NCI-H1436 (cell line): ENCODE results near the gene NPLOC4.

ENCODE experiments used
- DNase-seq: peaks from one replicate; lab custom pipeline; 2025; lab: John Stamatoyannopoulos, UW

The NPLOC4 gene

DNA sequence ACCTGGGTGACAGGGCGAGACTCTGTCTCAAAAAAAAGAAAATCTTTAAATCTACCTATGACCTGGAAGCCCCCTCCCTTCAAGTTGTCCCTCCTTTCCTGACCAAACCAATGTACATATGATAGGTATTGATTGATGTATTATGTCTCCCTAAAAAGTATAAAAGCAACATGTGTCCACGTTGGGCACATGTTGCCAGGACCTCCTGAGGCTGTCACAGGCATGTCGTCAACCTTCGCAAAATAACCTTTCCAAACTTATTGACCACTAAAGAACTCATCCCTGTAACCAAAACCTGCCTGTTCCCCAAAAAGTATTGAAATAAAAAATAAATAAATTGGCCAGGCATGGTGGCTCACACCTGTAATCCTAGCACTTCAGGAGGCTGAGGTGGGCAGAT, 25.1 kb upstream of the NPLOC4 start:
- no peak for DNase-seq

DNA sequence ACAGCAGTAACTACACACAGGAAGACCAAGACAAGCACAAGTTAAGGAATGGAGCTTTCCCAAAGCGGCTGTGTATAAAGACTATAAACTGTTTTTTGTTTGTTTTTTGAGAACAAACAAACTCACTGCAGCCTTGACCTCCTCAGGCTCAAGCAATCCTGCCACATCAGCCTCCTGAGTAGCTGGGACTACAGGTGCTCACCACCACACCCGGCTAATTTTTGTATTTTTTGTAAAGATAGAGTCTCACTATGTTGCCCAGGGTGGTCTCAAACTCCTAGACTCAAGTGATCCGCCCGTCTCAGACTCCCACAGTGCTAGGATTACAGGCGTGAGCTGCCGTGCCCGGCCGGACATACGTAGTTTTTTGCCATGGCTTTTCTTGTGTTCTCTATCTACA, 23.5 kb upstream of the NPLOC4 start:
- no peak for DNase-seq

DNA sequence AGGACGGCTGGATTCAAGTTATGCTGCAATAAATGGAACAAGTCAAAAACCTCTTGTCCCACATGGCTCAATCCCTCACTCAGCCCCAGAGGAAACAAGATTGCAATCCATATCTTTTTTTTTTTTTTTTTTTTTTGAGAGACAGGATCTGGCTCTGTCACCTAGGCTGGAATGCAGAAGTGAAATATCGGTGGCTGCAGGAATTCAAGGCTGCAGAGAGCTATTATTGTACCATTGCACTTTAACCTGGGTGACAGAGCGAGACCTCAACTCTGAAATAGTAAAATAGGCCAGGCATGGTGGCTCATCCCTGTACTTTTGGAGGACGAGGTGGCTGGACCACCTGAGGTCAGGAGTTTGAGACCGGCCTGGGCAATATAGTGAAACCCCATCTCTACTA, 22.1 kb upstream of the NPLOC4 start:
- DNase-seq = no peak

DNA sequence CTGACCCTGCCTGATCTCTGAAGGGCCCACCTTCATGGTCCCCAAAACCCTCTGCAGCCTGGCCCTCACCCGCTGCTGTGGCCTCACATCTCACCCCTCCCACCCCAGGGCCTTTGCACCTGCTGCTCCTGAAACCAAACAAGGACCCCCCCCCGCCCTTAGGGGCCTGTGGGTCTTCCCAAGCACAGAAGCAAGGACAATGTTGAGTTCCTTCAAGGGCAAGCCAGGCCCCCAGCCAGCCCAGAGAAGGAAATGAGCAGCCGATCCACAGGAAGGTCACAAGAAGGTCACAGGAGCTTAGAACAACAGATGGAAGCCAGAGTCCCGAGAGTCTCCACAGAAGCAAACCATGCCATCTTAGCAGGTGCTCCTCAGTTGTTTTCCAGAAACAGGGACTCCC, 19.9 kb upstream of the NPLOC4 start:
- DNase-seq = no peak

DNA sequence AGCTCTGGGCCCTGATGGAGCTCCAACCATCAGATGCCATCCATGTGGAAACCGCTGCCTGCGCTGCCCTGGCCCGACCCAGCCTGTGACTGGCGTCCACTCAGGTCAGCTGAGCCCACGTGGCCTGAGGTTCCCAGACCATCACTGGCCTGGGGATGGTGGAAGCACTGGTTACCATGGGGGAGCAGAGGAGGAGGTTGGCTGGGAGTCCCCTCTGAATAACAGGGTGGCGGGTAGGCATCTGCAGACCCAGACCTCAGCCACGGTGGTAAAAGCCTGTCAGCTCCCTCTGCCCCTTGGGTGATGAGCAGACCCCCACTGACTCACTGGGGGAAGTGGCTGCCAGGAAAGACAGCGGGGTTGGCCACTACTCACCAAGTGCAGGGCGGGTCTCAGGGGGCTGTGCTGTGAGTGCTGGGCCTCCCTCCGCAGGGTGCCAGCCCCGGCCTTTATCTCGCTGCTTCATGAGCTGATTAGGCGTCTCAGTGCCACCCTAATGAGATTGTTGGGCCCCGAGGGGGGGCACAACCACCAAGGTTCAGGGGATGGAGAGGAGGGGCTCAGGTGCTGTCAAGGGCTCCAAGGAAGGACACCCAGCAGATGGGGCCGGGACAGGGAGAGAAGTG, 19.3 kb upstream of the NPLOC4 start, which contains the start of gene PDE6G:
Gene PDE6G, minus strand, starts transcription at position 425 of the 626 bp plus-strand sequence. CDS start 3,237 bp downstream, outside the sequence.
- no peak for DNase-seq

DNA sequence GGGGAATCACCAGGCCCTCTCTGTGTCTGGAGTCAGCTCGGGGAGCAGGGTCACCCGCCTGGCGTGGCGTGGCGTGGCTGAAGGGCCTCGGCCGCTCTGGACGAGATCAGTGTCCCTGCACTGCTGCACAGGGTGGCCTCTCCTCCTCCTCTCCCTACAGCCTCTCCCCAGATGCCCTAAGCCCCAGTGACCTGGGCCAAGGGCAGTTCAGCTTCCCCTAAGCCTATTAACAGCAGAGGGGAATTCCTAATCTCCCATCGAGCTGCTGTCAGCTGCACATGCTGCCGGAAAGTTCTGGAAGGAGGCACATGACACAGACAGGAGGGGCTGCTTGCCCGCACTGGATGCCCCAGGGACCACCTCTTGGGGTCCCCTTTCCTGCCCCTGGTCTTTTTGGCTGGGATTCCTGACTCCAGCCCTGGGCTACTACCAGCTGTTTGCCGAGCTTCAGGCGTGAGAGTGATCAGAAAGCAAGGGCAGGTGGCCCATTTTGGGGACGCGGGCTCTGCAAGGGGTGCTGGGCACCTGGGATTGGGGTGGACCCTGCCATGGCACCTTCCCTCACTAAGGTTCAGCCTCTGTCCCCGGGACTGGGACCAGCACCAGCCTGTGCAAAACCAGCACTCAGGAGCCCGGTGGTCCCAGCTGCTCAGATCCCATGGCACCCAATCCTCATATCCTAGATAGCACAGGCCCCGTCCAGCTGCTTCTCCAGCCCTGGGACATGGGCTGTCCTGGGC, 18.6 kb upstream of the NPLOC4 start:
- DNase-seq = no peak

DNA sequence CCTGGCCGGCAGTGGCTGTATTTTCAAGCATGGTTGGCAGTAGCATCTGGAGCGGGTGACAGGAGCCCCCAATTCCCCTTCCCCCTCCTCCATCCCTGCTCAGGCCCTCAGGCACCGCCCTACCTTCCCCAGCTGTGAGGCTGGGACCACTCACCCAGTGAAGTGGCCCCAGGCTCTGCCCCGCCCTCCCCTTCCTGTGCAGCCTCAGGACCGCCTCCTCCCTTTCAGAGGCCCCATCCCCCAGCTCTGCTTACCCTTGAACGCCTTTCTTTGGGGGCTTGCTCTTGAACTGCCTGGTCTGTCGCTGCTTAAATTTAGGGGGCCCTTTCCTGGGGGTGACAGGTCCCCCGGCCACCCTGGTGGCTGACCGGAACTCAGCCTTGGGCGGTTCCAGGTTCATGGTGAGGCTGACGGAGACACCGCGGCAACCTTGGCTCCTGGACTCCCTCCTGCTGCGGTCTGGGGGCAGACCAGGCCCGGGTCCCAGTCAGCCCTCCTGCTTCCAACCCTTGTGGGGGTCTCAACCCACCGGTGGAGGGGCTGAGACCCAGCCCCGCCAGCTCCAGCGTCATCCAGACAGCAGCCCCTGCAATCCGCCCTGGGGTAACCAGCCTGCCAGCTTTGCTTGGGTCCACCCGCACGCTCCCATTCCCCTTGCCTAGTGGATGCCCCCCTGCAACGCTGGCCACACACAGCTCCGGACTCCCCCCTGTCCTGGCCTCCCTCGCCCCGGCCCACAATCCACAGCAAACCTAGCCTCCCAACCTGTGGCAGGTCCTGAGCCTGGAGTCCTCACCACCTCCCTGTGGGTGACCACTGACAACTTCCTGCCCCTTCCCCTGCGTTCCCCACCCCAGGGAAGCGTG, 16.2 kb upstream of the NPLOC4 start:
- no peak for DNase-seq

DNA sequence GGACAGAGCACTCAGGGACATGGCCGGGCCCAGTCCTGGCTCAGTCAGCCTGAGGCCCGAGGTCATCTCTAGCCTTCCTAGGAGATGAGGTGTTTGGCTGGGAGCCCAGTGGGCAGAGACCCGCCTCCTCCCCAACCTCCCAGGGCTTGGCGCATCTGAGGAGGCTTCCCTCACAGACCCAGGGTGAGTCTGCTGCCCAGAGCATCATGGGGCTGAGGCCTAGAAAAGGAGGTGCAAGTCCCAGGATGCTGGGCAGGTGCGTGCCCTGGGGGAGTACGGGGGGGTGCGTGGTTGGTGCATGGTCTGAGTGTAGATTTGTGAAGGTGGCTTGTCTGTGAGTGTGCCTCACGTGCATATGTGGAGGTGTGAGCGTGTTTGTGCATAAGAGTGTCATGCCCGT, 14.8 kb upstream of the NPLOC4 start:
- DNase-seq = no peak

DNA sequence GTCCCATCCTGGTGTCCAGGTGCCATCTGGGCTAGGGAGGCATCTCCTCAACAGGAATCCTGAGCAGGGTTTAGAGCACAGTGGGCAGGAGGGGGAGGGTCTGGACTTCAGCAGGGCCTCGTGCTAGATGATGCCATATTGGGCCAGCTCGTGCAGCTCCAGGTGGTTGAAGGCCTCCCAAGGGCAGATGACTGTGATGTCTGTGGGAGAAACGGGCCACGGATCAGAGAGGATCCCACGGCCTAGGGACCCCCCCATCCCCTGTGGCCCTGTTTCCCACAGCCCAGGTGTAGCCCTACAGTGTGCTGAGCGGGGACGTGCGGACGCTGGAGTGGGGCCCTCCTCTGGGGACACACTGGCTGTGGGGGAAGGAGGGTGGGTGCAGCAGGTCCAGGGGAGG, 14.0 kb upstream of the NPLOC4 start:
- DNase-seq = no peak

DNA sequence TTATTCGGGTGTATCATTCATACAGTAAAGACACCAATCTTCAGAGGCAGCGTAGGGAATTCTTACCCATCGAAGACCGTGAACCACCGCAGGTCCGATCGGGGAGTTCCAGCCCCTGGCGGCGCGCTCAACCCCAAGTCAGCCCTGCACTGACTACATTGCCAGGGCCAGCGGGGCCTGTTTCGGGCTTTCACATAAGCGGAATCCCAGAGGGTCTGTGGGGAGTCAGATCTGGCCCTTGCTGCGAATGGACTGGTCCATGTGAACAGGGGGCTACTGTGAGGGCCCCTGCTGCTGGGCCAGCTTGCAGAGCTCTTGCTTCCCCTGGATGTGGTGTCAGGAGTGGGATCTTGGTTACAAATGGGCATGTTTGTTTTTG, 11.8 kb upstream of the NPLOC4 start:
- DNase-seq = no peak

DNA sequence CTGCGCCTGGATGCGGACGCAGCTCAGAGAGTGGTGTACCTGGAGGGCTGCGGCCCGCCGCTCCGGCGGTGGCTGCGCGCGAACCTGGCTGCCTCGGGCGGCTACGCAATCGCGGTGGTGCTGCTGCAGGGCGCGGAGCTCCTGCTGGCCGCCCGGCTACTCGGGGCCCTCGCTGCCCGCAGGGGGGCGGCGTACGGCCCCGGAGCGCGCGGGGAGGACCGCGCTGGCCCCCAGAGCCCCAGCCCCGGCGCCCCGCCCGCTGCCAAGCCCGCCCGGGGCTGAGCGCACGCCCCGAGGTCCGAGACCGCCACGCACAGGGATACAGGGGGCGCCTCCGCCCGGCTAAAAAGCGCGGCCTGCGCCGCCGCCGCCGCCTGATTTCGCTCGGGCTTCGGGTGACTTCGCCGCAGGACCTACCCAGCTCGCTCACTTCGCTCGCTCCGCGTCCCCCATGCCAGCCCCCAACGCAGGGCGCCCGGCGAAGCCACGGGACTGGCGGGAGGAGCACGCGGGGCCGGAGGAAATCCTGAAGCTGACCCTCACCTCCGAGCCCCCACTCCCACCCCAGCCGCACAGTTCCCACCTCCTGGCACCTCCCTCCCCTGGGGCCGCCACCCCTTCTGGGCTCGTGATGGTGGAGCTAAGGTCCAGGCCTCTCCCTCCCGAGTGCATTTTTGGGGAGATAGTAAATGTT, 11.2 kb upstream of the NPLOC4 start:
- DNase-seq = no peak

DNA sequence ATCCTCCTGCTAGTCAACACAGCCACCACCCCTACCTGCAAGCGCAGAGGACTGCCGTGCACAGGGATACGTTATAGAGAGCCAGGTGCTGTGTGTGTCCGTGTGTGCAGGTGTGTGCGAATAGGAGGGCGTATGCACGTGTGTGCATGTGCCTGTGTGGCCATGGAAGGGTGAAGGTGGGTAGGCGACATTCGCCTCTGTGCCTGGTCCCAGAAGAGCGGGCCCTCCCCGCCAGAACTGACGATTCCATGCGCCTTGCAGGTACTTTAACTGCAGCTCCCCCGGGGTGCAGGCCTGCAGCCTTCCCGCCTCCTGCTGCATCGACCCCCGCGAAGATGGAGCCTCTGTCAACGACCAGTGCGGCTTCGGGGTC, 10.7 kb upstream of the NPLOC4 start:
- no peak for DNase-seq

DNA sequence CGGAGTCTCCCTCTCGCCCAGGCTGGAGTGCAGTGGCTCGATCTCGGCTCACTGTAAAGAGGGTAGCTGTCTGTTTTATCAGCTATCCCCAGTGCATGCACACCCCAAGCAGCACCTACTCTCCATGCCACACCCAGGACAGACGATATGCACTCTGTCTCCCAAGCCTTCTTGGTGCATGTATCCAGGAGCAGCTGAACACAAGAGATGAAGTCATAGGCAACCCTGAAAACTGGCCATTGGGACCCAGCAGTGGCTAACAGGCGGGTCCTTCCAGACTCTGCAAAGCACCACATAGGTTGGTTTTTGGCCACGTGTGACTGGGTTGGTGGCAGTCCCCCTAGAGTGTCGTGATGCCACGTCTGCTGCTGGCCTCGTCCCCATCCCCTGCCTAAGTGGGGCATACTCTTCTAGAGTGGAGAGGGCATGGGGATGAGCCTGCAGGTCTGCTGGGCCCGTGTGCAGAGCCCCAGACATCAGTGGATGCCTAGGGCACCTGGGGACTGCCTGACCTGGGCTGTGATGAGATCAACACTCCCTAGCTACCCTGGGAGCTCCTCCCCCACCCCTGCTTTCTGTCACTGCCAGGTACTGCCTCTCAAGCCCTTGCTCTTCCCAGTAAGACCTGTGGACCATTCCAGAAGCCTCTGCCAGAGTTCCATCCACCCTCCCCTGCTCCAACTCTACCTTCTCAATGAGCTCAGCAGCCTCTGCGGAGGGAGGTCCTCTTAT, 10.1 kb upstream of the NPLOC4 start:
- no peak for DNase-seq

DNA sequence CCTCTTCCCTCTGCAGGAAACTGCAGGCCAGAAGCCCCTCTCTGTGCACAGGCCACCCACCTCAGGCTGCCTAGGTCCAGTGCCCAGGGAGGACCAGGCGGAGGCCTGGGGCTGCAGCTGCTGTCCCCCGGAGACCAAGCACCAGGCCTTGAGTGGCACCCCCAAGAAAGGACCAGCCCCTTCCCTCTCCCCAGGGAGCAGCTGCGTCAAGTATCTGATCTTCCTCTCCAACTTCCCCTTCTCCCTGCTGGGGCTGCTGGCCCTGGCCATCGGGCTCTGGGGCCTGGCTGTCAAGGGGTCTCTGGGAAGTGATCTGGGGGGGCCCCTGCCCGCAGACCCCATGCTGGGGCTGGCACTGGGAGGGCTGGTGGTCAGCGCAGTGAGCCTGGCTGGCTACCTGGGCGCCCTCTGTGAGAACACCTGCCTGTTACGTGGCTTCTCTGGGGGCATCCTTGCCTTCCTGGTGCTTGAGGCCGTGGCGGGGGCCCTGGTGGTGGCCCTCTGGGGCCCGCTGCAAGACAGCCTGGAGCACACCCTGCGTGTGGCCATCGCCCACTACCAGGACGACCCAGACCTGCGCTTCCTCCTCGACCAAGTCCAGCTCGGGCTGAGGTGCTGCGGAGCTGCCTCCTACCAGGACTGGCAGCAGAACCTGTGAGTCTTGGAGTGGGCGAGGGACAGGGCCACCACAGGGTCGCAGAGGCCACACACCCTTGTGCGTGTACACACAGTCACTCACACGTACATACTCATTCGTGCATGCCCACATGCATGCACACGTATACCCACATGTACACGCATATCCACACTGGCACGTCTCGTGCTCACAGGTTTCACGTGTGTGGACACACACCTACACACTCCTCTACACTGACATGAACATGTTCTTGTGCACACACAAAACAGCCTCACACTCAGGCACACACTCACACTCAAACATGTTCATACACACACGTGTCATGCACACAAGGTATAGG, 8.4 kb upstream of the NPLOC4 start:
- no peak for DNase-seq

DNA sequence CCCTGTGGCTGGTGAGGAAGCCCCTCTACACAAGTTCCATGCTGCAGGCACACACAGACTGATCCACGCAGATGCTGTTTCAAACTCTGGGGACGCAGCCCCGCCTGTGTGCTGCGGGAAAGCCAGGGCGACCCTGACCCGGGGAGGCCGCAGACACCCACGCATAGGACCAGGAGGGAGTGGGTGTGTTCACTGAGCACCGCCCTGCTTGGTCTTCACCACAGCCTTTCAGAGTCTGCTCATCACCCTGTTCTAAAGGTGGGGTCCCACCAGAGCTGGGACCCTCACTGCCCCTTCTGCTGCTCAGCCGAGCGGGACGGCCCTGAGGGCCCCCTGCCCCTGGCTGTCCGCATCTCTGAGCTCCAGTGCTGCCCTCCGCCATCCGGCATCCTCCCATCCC, 7.6 kb upstream of the NPLOC4 start:
- no peak for DNase-seq

DNA sequence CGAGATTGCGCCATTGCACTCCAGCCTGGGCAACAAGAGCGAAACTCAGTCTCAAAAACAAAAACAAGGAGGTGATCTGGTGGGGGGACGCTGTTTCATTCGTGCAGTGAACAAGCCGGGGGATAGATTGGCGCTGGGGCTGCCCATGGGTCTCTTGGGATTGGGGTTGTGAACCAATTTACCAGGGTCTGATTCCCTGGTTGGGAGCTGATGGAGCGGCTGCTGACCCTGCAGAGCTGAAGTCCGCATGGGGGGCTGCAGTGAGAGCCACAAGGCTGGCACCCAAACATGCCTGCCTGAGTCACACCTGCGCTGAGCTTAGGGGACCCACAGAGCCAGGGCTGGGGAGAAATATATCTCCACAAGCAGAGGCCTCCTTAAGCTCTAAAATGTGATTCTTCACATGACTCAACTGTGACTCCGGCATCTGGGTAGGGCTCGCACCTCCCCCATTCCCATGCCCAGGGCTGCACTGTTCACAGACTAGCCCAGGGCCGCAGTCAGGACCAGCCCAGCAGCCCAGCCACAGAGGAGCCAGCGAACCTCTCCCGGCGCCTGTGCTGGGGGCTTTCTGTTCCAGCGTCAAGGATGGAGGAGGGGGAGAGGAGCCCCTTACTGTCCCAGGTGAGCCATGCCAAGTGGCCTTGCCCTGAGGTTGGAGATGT, 5.0 kb upstream of the NPLOC4 start:
- no peak for DNase-seq

DNA sequence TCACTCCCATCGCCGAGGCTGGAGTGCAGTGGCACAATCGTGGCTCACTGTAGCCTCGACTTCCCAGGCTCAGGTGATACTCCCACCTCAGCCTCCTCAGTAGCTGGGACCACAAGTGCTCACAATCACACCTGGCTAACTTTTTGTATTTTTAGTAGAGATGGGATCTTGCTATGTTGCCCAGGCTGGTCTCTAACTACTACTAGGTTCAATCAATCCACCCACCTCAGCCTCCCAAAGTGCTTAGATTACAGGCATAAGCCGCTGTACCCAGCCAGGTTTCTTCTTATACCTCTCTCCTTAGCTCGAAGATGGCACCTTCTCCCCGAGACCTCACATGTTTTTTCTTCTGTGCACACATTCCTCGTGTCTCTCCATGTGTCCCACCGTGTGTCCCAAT, 3.1 kb upstream of the NPLOC4 start:
- DNase-seq = no peak

DNA sequence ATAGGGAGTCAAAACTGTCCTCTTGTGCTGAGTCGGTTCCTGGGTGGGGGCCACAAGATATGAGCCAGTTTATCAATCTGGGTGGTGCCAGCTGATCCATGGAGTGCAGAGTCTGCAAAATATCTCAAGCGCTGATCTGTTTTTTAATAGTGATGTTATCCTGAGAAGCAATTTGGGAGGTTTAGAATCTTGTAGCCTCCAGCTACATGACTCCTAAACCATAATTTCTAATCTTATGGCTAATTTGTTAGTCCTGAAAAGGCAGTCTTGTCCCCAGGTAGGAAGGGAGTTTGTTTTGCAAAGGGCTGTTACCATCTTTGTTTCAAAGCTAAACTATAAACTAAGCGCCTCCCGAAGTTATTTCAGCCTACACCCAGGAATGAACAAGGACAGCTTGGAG, 1.8 kb upstream of the NPLOC4 start:
- no peak for DNase-seq

DNA sequence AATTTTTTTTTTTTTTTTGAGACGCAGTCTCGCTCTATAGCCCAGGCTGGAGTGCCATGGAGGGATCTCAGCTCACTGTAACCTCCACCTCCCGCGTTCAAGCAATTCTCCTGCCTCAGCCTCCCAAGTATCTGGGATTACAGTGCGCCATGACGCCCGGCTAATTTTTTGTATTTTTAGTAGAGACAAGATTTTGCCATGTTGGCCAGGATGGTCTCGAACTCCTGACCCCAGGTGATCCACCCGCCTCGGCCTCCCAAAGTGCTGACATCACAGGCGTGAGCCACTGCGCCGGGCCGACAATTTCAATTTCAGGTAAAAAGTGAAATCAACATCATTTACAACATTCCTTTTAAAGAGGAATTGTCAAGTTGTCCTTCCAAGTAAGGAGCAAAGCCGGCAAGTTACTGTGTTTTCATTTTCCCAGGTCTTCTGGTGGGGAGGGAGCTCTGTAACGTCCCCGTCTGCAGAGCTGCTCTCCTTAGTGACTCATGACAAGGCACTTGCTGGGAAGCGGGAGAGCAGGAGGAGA, 873 bp downstream of the NPLOC4 start:
- no peak for DNase-seq

DNA sequence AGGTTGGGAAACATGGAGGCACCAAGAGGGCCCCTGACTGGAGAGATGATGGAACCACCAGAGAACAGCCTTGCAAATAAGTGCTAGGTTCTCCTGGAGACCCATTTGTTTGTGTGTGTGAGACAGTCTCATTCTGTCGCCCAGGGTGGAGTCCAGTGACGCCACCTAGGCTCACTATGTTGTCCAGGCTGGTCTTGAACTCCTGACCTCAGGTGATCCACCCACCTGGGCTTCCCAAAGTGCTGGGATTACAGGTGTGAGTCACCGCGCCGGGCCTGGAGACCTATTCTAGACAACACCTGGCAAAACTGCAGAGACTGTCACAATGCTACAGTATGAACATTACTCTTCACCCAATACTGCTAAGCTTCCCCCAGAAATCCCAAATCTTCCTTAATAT, 1.5 kb downstream of the NPLOC4 start:
- DNase-seq = no peak
